GM12872 (cell line): Measurements from ENCODE around the gene INTS6.

Source experiments
- CTCF ChIP-seq: IDR thresholded peaks from 3 replicates; pipeline ENCODE4 v1.5.1; 2011; ENCODE audit warnings: low read depth, mild to moderate bottlenecking, low read length, moderate library complexity; ENCODE audit not compliant: insufficient read depth

INTS6 gene

DNA sequence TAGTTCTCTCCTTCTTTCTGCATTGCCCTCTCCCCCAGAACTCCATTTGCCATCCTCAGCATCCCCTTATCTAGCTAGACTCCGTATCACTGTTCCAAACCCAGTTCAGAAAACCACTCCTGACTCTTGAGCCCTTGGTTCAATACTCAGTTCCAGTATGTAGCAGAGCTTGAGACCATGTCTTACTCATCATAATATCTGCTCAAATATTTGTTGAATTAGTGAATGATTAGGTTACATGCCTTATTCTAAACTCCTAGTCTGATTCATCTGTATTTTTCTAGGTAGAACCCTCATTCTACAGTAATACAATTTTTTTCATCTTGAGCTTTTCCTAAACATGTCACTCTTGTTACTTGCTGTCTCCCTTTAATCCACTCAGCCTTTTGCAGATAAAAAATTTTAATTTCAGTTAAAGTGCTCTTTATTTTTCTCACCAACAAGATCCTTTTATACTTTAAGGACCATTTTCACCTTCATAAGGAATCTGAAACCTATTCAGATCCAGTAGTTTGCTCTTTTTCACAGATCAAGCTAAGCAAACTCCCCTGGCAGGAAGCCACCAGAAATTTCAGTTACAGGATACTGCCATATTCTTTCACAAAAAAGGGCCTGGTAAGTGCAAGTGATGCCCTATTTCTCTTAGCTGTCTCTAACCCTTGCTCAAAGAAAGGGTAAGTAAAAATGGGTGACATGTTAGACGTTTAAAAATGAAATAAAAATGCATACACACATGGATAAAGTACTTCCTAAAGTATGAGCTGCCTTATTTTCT, 23.1 kb upstream of the INTS6 start:
- TF ChIP-seq CTCF: no peak

GRCh38 chr13:51469790-51470189, 17.0 kb upstream of the INTS6 start:
- TF ChIP-seq CTCF: no peak

- no peak for TF ChIP-seq CTCF
Measured at GRCh38 chr13:51467730-51468129, 14.9 kb upstream of the INTS6 start.

- no peak for TF ChIP-seq CTCF
Measured at GRCh38 chr13:51465124-51465523, 12.3 kb upstream of the INTS6 start.

- no peak for TF ChIP-seq CTCF
Measured at GRCh38 chr13:51457086-51457815, 4.4 kb upstream of the INTS6 start.

GRCh38 chr13:51456510-51456909, 3.7 kb upstream of the INTS6 start:
- no peak for TF ChIP-seq CTCF

DNA sequence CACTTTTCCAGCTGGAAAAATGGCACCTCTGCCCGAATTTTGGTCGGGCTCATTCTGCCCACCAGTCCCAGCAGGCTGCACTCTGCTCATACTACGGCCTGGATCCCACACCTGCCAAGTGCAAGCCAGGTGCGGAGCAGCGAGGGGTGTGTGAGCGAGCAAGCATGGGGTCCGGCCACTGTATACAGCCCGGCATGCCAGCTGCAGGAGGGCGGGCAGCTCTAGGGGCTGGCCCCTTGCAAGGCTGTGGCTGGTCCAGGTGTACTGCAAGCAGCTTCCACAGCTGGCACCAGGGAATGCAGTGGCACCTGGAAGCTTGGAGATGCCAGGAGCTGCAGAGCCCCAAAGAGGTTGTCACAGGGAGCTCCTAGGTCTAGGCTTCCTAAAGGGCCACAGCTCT, 2.7 kb upstream of the INTS6 start:
- TF ChIP-seq CTCF: no peak
